Chondrocyte (in vitro differentiated cells): ENCODE measurements around the gene HNRNPLL. TPM values are rescaled to one million over a fixed set of nuclear protein-coding genes. Genes with fewer than 3 reads are reported as not detected.
"Not testable (repeated sequence)": the region's sequence is repeated elsewhere in the genome, so short reads cannot be mapped to it uniquely, and the experiment has no call there.

Experiments used
- DNase-seq: peaks from one replicate; pipeline ENCODE4 v3.0.0; 2021; ENCODE audit warnings: mixed read lengths, low spot score
- H3K27ac Mint-ChIP-seq: one replicate; pipeline ENCODE4 v1.8.0; 2021; ENCODE audit warnings: mild to moderate bottlenecking, moderate library complexity, mixed read lengths; ENCODE audit not compliant: unreplicated experiment
- H3K27me3 Mint-ChIP-seq: 2 replicates; pipeline ENCODE4 v1.8.0; 2021; ENCODE audit warnings: low read depth, mixed read lengths
- H3K36me3 Mint-ChIP-seq: 2 replicates; pipeline ENCODE4 v1.8.0; 2021; ENCODE audit warnings: low read depth, mixed read lengths
- H3K4me1 Mint-ChIP-seq: 2 replicates; pipeline ENCODE4 v1.8.0; 2021; ENCODE audit warnings: low read depth, mild to moderate bottlenecking, mixed read lengths
- H3K4me3 Mint-ChIP-seq: one replicate; pipeline ENCODE4 v1.8.0; 2021; ENCODE audit warnings: mild to moderate bottlenecking, moderate library complexity, mixed read lengths; ENCODE audit not compliant: unreplicated experiment
- H3K9me3 Mint-ChIP-seq: 2 replicates; pipeline ENCODE4 v1.8.0; 2021; ENCODE audit warnings: low read depth, mixed read lengths
- CTCF ChIP-seq: fragments of 200-600 bp; sonication (generic); IDR thresholded peaks from 2 replicates; pipeline ENCODE4 v1.5.0; 2021; ENCODE audit warnings: antibody characterized with exemption, mild to moderate bottlenecking, moderate library complexity
- long read RNA-seq: library from polyadenylated mRNA; stranded (forward); transcript quantifications from one replicate; pipeline ENCODE4 v2.0.0, GENCODE V29; 2021
- total RNA-seq: library from RNA; stranded (reverse); gene quantifications from 3 replicates; pipeline ENCODE4 v1.2.1, GENCODE V29; 2021

The HNRNPLL gene
- total RNA-seq: 41.8 to 55.7 TPM (median 45.2 TPM) in 3 replicates
- long read RNA-seq, full-length matches to known transcripts: 56 of 64 reads
- long read RNA-seq, partial matches to known transcripts: 4 of 64 reads
- long read RNA-seq, other reads (novel, unspliced or antisense): 4 of 64 reads

DNA sequence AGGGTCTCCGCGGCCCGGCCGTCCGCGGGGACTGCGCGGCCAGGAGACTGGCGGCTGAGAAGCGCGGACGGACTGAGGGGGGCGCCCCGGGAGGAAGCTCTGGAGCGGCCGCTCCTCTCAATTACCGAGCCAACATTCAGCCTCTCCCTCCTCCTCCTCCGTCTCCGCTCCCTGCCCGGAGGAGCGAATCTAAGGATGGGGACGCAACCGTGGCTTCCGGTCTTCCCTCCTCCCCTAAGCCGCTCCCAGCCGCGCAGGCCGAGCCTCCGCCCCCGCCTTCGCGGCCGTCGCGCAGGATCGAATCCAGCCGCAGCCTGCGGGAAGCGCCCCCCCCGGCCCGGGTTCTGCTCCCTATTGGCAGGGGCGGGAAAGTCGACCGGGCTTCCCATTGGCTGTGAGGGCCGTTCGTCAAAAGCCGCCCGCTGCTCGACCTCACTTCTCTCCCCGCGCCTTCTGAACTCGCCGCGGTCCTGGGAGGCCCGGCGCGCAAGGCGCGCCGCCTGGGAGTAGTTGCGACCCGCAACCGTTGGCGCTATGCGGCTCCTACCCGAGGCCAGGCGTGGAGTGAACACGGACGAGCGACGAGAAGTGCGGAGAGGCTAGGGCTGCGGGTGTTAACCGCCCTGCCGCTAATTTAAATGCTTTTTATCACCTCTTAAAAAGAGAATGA, at the start of gene HNRNPLL:
HNRNPLL (minus strand) TSS at position 197 of the 670 bp plus-strand sequence. CDS start 302 bp downstream, outside the sequence.
- peak; percentile 99 for DNase-seq
- Mint-ChIP-seq H3K4me1 (peaks cover 42% of the 10 kb centered on the region), H3K4me3 (peak within 1 kb of the TSS; percentile 88), H3K27me3 (no peaks in the 10 kb centered on the region), H3K27ac (peak within 1 kb of the TSS; percentile 98), H3K9me3 (no peaks in the 10 kb centered on the region), H3K36me3 (no peaks in the 10 kb centered on the region)
- TF ChIP-seq CTCF: no peak

DNA sequence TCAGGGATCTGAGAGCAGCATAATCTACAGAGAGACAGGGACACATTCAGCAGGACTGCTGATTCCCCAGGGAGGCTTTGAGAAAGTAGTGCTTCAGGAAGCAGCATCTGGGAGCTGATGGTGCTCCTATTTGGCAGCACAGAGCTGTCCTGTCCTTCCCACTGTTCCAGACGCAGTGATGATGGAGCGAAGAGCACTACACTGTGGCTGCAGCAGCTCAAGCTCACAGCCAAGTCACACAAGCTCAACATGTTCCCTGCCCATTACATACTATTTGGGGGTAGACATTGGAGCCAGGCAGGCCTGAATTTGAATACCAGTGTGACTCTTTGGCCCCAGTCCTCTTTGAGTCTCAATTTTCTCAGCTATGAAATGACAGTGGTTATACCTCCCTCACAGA, 48.0 kb upstream of the HNRNPLL start:
- Mint-ChIP-seq H3K27ac (no peak overlapping the region), H3K9me3 (no peaks in the 10 kb centered on the region), H3K4me1 (no peaks in the 10 kb centered on the region), H3K4me3 (no peak overlapping the region), H3K36me3 (no peaks in the 10 kb centered on the region), H3K27me3 (no peaks in the 10 kb centered on the region)
- no peak for TF ChIP-seq CTCF
- DNase-seq: no peak

GRCh38 chr2:38650012-38650411, 47.3 kb upstream of the HNRNPLL start:
- H3K36me3 Mint-ChIP-seq: no peaks in the 10 kb centered on the region
- no peaks in the 10 kb centered on the region for H3K27me3 Mint-ChIP-seq
- no peak for DNase-seq
- H3K4me1 Mint-ChIP-seq: no peaks in the 10 kb centered on the region
- no peak for TF ChIP-seq CTCF
- no peaks in the 10 kb centered on the region for H3K9me3 Mint-ChIP-seq
- H3K27ac Mint-ChIP-seq: no peak overlapping the region
- H3K4me3 Mint-ChIP-seq: no peak overlapping the region

DNA sequence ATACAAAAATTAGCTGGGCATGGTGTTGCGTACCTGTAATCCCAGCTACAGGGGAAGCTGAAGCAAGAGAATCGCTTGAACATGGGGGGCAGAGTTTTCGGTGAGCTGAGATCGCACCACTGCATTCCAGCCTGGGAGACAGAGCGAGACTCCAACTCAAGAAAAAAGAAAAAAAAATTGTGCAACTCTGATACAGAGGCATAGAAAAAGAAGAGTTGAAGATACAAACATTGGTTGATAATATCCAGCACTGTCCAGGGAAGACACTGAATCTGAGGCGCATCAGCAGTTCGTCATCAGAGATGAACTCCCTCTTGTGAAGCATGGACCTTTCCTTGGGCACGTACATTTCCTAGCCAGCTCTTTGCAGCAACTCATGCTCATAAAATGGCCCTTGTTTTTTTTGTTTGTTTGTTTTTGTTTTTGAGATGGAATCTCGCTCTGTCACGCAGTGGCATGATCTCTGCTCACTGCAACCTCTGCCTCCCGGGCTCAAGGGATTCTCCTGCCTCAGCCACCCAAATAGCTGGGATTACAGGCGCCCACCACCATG, 46.5 kb upstream of the HNRNPLL start:
- TF ChIP-seq CTCF: no peak
- H3K27ac Mint-ChIP-seq: no peak overlapping the region
- DNase-seq: no peak
- no peak overlapping the region for H3K4me3 Mint-ChIP-seq
- H3K4me1 Mint-ChIP-seq: no peaks in the 10 kb centered on the region
- H3K9me3 Mint-ChIP-seq: no peaks in the 10 kb centered on the region
- no peaks in the 10 kb centered on the region for H3K27me3 Mint-ChIP-seq
- H3K36me3 Mint-ChIP-seq: no peaks in the 10 kb centered on the region

DNA sequence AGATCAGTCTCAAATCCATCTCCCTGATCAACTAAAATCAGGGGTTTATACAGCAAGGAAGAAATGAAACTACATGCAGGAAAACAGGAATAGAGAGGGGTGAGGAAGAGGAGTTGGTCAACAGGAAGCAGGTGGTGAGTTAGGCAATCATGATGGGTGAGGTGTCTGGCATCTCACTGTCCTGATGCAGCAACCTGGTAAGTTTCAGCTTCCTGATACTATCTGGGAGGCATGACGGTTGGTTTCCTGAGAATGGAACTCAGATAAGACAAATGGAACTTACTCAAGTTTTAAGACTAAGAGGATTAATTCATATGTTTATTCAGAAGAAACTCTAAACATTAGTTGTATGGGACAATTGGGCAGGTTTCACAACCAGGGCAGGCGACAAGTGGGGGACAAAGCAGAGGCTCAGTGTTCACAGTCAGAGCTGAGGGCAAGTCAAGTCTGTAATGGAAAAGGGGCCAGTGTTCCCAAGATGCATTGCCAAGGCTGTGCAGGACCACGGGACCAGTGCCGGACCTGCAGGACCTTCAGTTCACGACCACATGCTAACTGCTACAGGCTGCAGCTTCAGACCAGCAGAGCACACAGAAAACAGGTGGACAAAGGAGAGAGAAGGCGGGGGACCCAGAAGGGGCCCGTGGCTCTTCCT, 45.5 kb upstream of the HNRNPLL start:
- no peaks in the 10 kb centered on the region for H3K27me3 Mint-ChIP-seq
- TF ChIP-seq CTCF: no peak
- no peaks in the 10 kb centered on the region for H3K36me3 Mint-ChIP-seq
- H3K4me3 Mint-ChIP-seq: no peak overlapping the region
- H3K4me1 Mint-ChIP-seq: no peaks in the 10 kb centered on the region
- no peak overlapping the region for H3K27ac Mint-ChIP-seq
- DNase-seq: no peak
- no peaks in the 10 kb centered on the region for H3K9me3 Mint-ChIP-seq

GRCh38 chr2:38643683-38644511, 41.2 kb upstream of the HNRNPLL start:
- not testable (repeated sequence) for H3K27me3 Mint-ChIP-seq, H3K4me1 Mint-ChIP-seq, H3K4me3 Mint-ChIP-seq, H3K27ac Mint-ChIP-seq, DNase-seq, H3K9me3 Mint-ChIP-seq, H3K36me3 Mint-ChIP-seq
